H9 (cell line): ENCODE measurements around the gene CRCP. TPM values are rescaled to one million over a fixed set of nuclear protein-coding genes. Genes with fewer than 3 reads are reported as not detected.
"Not testable (repeated sequence)": the region's sequence is repeated elsewhere in the genome, so short reads cannot be mapped to it uniquely, and the experiment has no call there.

Source experiments
- DNase-seq: peaks from one replicate; pipeline ENCODE4 v3.0.0-alpha.2; 2017
- H2AFZ ChIP-seq: one replicate; pipeline ENCODE4 v1.6.1; 2013; ENCODE audit warnings: mild to moderate bottlenecking, low read length, control low read depth, moderate library complexity
- H2AK5ac ChIP-seq: 2 replicates; pipeline ENCODE4 v1.6.1; 2013; ENCODE audit warnings: low read length, control low read depth, mixed read lengths; ENCODE audit not compliant: insufficient read length
- H2BK120ac ChIP-seq: one replicate; pipeline ENCODE4 v1.6.1; 2013; ENCODE audit warnings: low read depth, mild to moderate bottlenecking, low read length, control low read depth, inconsistent platforms; ENCODE audit not compliant: poor library complexity, severe bottlenecking
- H2BK12ac ChIP-seq: 2 replicates; pipeline ENCODE4 v1.6.1; 2013; ENCODE audit warnings: low read length, control low read depth, mixed read lengths, low read depth; ENCODE audit not compliant: insufficient read length
- H2BK15ac ChIP-seq: 2 replicates; pipeline ENCODE4 v1.6.1; 2013; ENCODE audit warnings: low read depth, low read length, control low read depth
- H2BK20ac ChIP-seq: one replicate; pipeline ENCODE4 v1.6.1; 2013; ENCODE audit warnings: low read depth, mild to moderate bottlenecking, low read length, control low read depth, inconsistent platforms; ENCODE audit not compliant: poor library complexity, severe bottlenecking
- H2BK5ac ChIP-seq: 2 replicates; pipeline ENCODE4 v1.6.1; 2013; ENCODE audit warnings: low read length, control low read depth, mixed read lengths; ENCODE audit not compliant: insufficient read length
- H3K14ac ChIP-seq: 2 replicates; pipeline ENCODE4 v1.6.1; 2013; ENCODE audit warnings: low read length, control low read depth; ENCODE audit not compliant: insufficient read depth
- H3K18ac ChIP-seq: 2 replicates; pipeline ENCODE4 v1.6.1; 2013; ENCODE audit warnings: low read depth, mild to moderate bottlenecking, mixed read lengths, low read length, control low read depth; ENCODE audit not compliant: insufficient read length
- H3K23ac ChIP-seq: 2 replicates; pipeline ENCODE4 v1.6.1; 2013; ENCODE audit warnings: low read length, control low read depth, mixed read lengths, low read depth; ENCODE audit not compliant: insufficient read length
- H3K23me2 ChIP-seq: 2 replicates; pipeline ENCODE4 v1.6.1; 2013; ENCODE audit warnings: low read depth, mild to moderate bottlenecking, mixed read lengths, low read length, control low read depth; ENCODE audit not compliant: insufficient read length, poor library complexity, severe bottlenecking
- H3K27ac ChIP-seq: 2 replicates; pipeline ENCODE4 v1.5.1; 2013; ENCODE audit warnings: low read length, control low read depth, mixed read lengths, low read depth; ENCODE audit not compliant: insufficient read length
- H3K27me3 ChIP-seq: 2 replicates; pipeline ENCODE4 v1.6.1; 2013; ENCODE audit warnings: low read length, control low read depth, inconsistent platforms; ENCODE audit not compliant: insufficient read depth
- H3K4ac ChIP-seq: 2 replicates; pipeline ENCODE4 v1.6.1; 2013; ENCODE audit warnings: low read depth, mild to moderate bottlenecking, control low read depth, inconsistent platforms, low read length, moderate library complexity
- H3K4me1 ChIP-seq: 2 replicates; pipeline ENCODE4 v1.6.1; 2013; ENCODE audit warnings: low read length, control low read depth, inconsistent platforms; ENCODE audit not compliant: insufficient read depth
- H3K4me2 ChIP-seq: 2 replicates; pipeline ENCODE4 v1.6.1; 2013; ENCODE audit warnings: low read length, control low read depth, mixed read lengths; ENCODE audit not compliant: insufficient read length, insufficient read depth
- H3K56ac ChIP-seq: 2 replicates; pipeline ENCODE4 v1.6.1; 2013; ENCODE audit warnings: low read depth, mild to moderate bottlenecking, mixed read lengths, low read length, control low read depth; ENCODE audit not compliant: insufficient read length
- H3K79me1 ChIP-seq: 2 replicates; pipeline ENCODE4 v1.6.1; 2013; ENCODE audit warnings: low read depth, mild to moderate bottlenecking, moderate library complexity, low read length, control low read depth, inconsistent platforms; ENCODE audit not compliant: insufficient read depth, poor library complexity, severe bottlenecking
- H3K79me2 ChIP-seq: 2 replicates; pipeline ENCODE4 v1.6.1; 2013; ENCODE audit warnings: low read length, control low read depth, inconsistent platforms; ENCODE audit not compliant: insufficient read depth
- H3K9ac ChIP-seq: 2 replicates; pipeline ENCODE4 v1.6.1; 2013; ENCODE audit warnings: low read length, control low read depth, mixed read lengths; ENCODE audit not compliant: insufficient read length; ENCODE audit errors: extremely low read depth
- H3K9me3 ChIP-seq: one replicate; pipeline ENCODE4 v1.6.1; 2013; ENCODE audit warnings: low read depth, low read length, inconsistent platforms; ENCODE audit not compliant: control insufficient read depth
- H3T11ph ChIP-seq: one replicate; pipeline ENCODE4 v1.6.1; 2013; ENCODE audit warnings: mild to moderate bottlenecking, low read length, control low read depth, inconsistent platforms
- H4K20me1 ChIP-seq: one replicate; pipeline ENCODE4 v1.6.1; 2013; ENCODE audit not compliant: control insufficient read depth, insufficient read length, insufficient read depth
- H4K5ac ChIP-seq: 2 replicates; pipeline ENCODE4 v1.6.1; 2013; ENCODE audit warnings: low read depth, mild to moderate bottlenecking, mixed read lengths, low read length, control low read depth; ENCODE audit not compliant: insufficient read length
- H4K8ac ChIP-seq: replicated peaks from 2 replicates; pipeline ENCODE4 v1.6.1; 2013; ENCODE audit warnings: low read length, control low read depth, mixed read lengths, low read depth; ENCODE audit not compliant: insufficient read length
- H4K91ac ChIP-seq: 2 replicates; pipeline ENCODE4 v1.6.1; 2013; ENCODE audit warnings: low read depth, mild to moderate bottlenecking, moderate library complexity, mixed read lengths, low read length, control low read depth; ENCODE audit not compliant: insufficient read length
- H3K27ac Mint-ChIP-seq, 3 experiments: 2 replicates in 2 of 3; 3 replicates in 1 of 3; pipeline ENCODE4 v1.8.0; 2020 to 2021; ENCODE audit warnings: mixed read lengths in 3 of 3, mild to moderate bottlenecking in 1 of 3, moderate library complexity in 1 of 3
- H3K27me3 Mint-ChIP-seq: 2 replicates; pipeline ENCODE4 v1.8.0; 2021; ENCODE audit warnings: low read depth, mild to moderate bottlenecking, moderate library complexity, mixed read lengths
- H3K36me3 Mint-ChIP-seq, 3 experiments: 2 replicates in 2 of 3; 3 replicates in 1 of 3; pipeline ENCODE4 v1.8.0; 2020 to 2021; ENCODE audit warnings: low read depth in 3 of 3, mixed read lengths in 3 of 3; ENCODE audit not compliant: insufficient read depth in 1 of 3
- H3K4me1 Mint-ChIP-seq, 2 experiments: 2 replicates each; pipeline ENCODE4 v1.8.0; 2020; ENCODE audit warnings: mixed read lengths in 2 of 2
- H3K4me3 Mint-ChIP-seq, 2 experiments: 2 replicates in 1 of 2; 3 replicates in 1 of 2; pipeline ENCODE4 v1.8.0; 2020 to 2021; ENCODE audit warnings: mild to moderate bottlenecking in 2 of 2, mixed read lengths in 2 of 2, moderate library complexity in 1 of 2
- H3K9me3 Mint-ChIP-seq, 2 experiments: 2 replicates in 1 of 2; 3 replicates in 1 of 2; pipeline ENCODE4 v1.8.0; 2020; ENCODE audit warnings: mild to moderate bottlenecking in 2 of 2, mixed read lengths in 2 of 2, moderate library complexity in 1 of 2
- WGBS: extraction: QIAGEN DNeasy Blood & Tissue Kit; methylation state at CpG from one replicate; pipeline ENCODE4 v1.1.7; 2013; ENCODE audit warnings: missing lambda C conversion rate, low lambda C conversion rate, mixed read lengths; ENCODE audit not compliant: insufficient read length; ENCODE audit errors: extremely low coverage; 5-methylcytosine and 5-hydroxymethylcytosine counted together
- total RNA-seq: library from RNA; stranded (reverse); gene quantifications from 2 replicates; pipeline ENCODE4 v1.2.1, GENCODE V29; 2021

The CRCP gene
- total RNA-seq, 1 experiment from 2014 or later = 39.0 TPM

GRCh38 chr7:66127172-66127571 is 12.5 kb downstream of the CRCP start:
- H2BK120ac ChIP-seq, H3K4me3 Mint-ChIP-seq, H4K8ac ChIP-seq, H3K9me3 Mint-ChIP-seq, H2BK15ac ChIP-seq, H4K91ac ChIP-seq, H2BK20ac ChIP-seq, H3K4ac ChIP-seq, H3K27ac ChIP-seq, H4K20me1 ChIP-seq, H3K27me3 ChIP-seq, H3K18ac ChIP-seq, H3K4me1 ChIP-seq, H4K5ac ChIP-seq, H2BK5ac ChIP-seq, H3K9ac ChIP-seq, H3K27me3 Mint-ChIP-seq, H3K56ac ChIP-seq, H3K14ac ChIP-seq, H3K23me2 ChIP-seq, H3K4me1 Mint-ChIP-seq, H3K23ac ChIP-seq, H3K79me1 ChIP-seq, H2AFZ ChIP-seq, DNase-seq, H2BK12ac ChIP-seq, H3K4me2 ChIP-seq, H3T11ph ChIP-seq, H3K27ac Mint-ChIP-seq, H2AK5ac ChIP-seq, H3K9me3 ChIP-seq: not testable (repeated sequence)
- no CpG with 5 or more reads among the region's 3 CpGs for whole genome bisulfite sequencing
- H3K79me2 ChIP-seq = peaks cover 11% of the 10 kb centered on the region; the same call in 1 of the 2 replicates
- peaks cover 5 to 17% (median 16%) of the 10 kb centered on the region in 3 experiments; a peak in 6 of 7 replicates for H3K36me3 Mint-ChIP-seq
